Activated T-cell treated with anti-CD3 and anti-CD28 coated beads for 24 hours (primary cell): ENCODE measurements around the gene NPPB.
A peak's percentile ranks its signal among the peaks of the same experiment; 100 is the strongest.
"Not testable (repeated sequence)": the region's sequence is repeated elsewhere in the genome, so short reads cannot be mapped to it uniquely, and the experiment has no call there.

Source experiments
- DNase-seq: peaks from one replicate; pipeline ENCODE4 v3.0.0-alpha.2; 2020; ENCODE audit warnings: low read depth

NPPB gene

DNA sequence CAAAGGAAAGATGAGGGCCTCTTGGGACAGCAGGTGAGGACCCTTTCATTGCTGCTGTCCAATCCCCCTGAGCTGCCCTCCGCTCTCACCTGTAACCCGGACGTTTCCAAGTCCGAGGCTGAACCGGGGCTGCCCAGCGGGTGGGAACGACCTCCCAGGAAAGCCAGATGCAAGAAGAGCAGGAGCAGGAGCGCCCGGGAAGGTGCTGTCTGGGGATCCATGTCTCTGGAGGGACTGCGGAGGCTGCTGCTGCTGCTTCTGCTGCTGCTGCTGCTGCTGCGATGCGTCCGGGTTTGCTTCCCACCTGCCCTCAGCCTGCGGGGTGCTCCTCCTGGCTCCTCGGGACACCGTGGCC is at the start of gene NPPB:
Gene NPPB (minus strand): TSS at position 333 of the 355 bp plus-strand sequence. CDS start 112 bp downstream, at position 221.
- DNase-seq: no peak

DNA sequence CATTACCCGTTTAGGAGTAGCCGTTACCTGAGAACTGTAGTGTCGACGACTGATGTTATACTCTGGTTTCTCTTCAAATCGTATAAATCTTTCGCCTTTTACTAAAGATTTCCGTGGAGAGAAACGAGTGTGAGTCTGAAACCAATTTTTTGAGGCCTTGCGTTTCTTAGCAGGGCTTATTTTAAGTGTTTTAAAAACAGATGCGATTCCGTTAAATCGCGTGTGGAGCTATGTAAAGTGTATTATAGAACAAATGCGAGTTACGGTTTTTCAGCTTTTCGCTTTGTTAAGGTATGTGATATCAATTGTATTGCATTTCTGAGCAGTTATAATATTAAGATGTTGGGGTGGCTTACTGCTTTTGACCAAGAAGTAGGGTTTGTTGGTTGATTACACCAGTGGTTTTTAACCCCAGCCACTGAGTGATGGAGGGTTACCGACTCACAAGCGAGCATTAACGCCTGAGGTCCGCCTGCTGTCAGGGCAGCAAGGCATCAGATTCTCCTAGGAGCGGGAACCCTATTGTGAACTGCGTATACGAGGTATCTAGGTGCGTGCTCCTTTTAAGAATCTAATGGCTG is 49.4 kb upstream of the NPPB start:
- DNase-seq: peak; percentile 73

DNA sequence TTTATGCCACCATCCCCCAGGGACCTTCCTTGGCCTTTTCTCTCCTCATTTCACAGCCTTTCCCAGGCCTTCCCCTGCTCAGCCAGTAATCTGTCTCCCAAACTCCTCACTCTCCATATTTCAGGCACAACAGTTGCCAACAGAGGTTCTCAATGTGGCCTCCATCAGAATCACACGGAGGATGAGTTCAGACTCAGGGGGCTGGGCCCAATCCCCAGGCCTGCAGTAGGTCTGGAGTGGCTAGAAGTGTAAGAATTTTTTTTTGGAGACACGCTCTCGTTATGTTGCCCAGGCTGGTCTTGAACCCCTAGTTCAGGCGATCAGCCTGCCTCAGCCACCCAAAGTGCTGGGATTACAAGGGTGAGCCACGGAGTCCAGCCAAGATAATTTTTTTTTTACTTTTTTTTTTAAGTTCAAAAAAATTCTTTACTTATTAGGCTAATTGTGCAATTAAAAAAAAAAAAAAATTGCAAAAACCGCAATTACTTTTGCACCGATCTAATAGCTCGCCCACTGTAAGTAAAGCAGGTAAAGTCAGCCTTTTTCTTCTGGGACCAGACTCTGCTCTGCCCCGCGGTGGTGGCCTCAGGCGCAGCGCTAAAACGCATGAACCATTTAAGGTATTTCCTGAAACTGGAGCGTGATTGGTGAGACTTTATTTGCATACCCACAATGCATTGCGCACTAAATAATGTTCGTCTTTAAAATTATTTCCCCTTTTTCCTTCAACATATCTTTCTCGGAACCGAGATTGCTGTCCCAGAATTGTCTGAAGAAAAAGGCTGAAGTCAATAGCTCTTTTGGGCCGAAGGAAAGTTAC is 48.7 kb upstream of the NPPB start:
- peak; percentile 76 for DNase-seq

DNA sequence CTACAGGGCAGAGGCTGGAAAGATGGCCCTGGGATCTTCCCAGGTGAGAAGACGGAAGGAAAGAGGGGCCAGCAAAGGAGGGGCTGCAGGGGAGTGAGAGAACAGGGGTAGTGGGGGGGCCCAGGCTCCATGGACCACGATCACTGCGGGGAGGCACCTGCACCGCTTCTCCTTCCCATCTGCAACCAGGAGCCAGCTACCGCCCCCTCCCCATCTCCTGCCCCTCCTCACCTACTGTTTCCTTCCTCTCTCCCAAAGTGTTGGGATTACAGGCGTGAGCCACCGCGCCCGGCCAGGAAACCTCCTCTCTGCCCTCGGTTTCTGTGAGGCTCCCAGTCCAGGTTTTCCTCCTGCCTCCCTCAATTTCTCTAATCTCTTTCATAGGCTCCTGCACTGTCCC is 48.1 kb upstream of the NPPB start:
- no peak for DNase-seq

DNA sequence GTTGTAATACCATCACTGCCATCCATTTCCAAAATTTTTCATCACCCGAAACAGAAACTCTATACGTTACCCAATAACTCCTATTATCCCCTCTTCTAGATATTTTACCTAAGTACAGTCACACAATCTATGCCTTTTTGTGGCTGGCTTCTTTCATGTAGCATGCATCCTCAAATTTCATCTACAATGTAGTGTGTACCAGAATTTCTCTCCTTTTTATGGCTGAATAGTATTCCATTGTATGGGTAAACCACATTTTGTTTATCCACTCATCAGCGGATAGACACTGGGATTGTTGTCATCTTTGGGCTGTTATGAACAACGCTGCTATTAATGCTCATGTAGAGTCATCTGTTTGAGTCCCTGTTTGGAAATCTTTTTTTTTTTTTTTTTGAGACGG is 46.2 kb upstream of the NPPB start:
- no peak for DNase-seq

DNA sequence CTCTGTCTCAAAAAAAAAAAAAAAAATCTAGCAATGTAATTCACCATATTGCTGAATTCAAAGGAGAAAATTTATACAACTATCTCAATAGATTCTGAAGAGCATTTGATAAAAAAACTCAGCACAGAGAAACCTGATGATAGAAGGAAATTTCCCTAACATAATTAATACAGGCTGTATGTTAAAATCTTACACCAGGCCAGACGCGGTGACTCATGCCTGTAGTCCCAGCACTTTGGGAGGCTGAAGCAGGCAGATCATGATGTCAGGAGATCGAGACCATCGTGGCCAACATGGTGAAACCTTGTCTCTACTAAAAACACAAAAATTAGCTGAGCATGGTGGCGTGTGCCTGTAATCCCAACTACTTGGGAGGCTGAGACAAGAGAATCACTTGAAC is 45.4 kb upstream of the NPPB start:
- not testable (repeated sequence) for DNase-seq

DNA sequence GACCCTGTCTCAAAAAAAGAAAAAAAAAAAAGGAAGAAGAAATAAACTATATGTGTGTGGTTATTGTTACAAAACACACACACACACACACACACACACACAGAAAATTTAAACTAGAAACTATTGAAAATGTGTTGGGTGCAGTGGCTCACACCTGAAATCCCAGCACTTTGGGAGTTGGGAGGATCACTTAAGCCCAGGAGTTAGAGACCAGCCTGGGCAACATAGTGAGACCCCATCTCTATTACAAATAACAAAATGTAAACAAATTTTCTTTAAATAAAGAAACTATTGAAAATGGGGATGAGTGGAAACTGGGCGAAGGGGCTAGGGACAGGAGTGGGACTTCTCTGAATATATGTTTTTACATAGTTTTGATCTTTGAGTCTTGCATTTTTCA is 44.5 kb upstream of the NPPB start:
- DNase-seq: no peak

DNA sequence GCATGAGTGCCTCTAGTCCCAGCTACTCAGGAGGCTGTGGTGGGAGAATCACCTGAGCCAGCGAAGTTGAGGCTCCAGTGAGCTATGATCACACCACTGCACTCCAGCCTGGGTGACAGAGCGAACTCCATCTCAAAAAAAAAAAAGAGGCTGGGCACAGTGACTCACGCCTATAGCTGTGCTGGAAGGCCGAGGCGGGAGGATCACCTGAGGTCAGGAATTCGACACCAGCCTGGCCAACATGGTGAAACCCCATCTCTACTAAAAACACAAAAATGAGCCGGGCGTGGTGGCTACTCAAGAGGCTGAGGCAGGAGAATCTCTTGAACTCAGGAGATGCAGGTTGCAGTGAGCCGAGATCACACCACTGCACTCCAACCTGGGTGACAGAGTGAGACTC is 42.7 kb upstream of the NPPB start:
- DNase-seq: not testable (repeated sequence)

DNA sequence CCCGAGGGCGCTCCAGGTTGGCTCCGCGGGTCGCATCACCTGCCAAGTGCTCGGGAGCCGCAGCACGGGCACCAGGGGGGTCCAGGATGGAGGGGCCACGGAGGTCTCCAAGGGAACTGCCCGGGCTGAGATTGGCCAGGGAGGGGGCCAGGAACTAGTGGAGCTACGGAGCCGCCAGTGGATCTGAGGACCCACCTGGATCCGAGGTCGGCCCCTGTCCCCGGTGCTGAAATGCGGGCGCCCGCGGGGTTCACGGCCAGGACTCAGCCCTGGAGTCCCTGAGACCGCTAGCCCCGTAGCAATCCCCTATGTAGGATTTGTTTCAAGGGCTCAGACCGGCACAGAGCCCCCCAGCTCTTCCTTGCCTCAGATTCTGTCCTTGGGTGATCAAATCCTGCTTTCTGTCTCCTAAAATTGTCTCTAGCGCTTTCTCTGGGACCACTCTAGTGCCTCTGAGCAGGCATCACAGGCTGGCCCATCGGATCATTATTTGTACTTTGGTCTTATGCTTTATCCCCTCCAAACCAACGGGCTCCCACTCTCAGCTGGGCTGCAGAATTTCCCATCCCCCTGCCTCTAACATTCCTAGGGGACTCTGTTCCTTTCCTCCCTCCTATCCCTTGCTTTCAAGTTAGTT is 40.2 kb upstream of the NPPB start:
- DNase-seq: no peak

- DNase-seq: no peak
Observed at GRCh38 chr1:11898086-11898785, 39.5 kb upstream of the NPPB start.

DNA sequence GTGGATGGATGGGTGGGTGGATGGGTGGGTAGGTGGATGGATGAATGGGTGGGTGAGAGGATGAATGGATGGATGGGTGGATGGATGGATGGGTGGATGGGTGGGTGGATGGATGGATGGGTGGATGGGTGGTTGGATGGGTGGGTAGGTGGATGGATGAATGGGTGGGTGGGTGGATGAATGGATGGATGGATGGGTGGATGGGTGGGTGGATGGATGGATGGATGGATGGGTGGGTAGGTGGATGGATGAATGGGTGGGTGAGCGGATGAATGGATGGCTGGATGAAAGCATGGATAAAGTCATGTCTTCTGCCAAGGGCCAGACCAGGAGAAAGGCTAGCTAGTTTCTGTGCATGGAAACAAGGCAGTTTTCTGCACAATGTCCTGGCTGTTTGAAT is 35.8 kb upstream of the NPPB start:
- DNase-seq: not testable (repeated sequence)

DNA sequence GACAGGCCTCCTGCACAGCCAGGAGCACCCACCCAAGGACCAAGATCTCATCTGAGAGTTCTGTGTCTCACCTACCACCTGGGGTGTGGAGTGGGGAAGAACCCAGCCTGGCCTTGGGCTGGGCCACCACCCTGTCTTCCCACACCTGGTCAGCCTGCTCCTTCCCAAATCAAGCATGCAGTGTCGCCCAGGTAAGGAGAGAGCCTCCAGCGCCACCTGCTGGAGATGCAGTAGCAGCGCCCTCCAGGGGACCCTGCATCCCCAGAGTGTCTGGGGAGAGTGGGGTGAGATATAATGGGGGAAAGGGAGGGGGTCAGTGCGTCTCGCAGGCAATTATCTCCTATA is 35.1 kb upstream of the NPPB start:
- peak; percentile 63 for DNase-seq

- DNase-seq: no peak
Observed at GRCh38 chr1:11891433-11892186, 32.9 kb upstream of the NPPB start.

- no peak for DNase-seq
Observed at GRCh38 chr1:11888877-11889208, 30.1 kb upstream of the NPPB start.

DNA sequence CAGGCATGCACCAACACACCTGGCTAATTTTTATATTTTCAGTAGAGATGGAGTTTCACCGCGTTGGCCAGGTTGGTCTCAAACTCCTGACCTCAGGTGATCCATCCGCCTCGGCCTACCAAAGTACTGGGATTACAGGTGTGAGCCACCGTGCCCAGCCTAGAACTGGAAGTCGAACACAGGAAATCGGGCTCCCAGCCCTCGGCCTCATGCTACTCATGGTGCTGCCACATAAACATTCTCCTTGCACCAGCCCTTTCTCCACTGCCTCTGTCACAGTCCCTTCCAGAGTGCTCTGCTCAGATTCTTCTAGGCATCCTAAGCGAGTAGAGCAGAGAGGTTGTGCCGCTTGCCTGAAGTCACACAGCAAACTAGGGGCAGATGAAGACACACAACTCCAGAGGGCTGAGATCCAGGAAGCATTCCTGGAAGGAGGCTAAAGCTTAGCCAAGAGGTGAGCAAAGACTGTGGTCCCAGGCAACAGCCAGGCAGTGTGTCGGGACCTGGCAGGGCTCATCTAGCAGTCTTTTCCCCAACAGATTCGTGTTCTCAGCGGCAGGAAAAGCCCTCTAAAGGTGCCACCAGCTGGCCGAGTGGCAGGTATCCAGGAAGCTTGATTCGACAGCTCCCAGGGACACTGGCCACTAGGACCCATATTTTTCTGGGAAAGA is 29.6 kb upstream of the NPPB start:
- DNase-seq: no peak

- no peak for DNase-seq
Observed at GRCh38 chr1:11887666-11888007, 28.9 kb upstream of the NPPB start.

GRCh38 chr1:11886986-11887665 is 28.4 kb upstream of the NPPB start:
- no peak for DNase-seq

DNA sequence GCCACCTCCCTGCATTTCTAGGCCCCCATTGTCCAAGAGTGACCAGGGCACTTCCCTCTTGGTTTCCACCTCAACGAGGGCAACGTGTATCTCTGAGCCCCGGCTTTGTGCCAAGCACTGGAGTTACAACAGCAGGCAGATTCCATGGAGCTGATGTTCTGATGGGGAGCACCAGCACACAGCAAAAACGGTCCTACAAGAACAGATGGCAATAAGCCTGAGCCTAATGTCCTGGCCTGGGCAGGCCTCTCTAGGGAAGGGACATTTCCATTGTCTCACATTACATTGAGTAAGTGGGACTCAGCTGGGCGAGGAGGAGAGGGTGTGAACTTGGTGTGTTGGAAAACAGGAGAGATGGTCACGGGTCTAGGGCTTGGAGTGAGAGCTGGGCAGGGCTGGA is 27.2 kb upstream of the NPPB start:
- no peak for DNase-seq

- DNase-seq: no peak
Observed at GRCh38 chr1:11882814-11883538, 24.2 kb upstream of the NPPB start.

DNA sequence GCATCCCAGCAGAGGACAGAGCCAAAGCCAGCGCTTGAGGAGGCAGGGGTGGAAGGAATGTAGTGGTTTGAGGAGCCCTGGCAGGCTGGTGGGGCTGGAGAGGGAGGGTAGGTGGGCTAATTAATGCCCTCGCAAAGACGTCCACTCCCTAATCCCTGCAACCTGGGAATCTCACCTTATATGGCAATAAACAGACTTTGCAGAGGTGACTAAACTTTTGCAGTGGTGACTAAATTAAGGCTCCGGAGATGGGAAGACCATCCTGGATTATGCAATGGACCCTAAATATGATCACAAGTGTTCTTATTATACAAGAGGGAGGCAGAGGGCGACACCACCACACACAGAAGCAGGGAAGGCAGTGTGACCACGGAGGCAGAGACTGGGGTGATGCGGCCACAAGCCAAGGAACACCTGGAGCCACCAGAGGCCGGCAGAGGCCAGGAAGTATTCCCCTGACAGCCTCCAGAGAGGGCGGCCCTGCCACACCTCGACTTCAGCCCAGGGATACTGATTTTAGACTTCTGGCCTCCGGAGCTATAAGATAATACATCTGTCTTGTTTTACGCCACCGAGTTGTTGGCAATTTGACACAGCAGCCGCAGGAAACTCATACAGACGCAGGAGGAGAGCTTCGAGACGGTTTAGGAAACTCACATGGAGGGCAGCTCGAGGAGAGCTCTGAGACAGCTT is 23.1 kb upstream of the NPPB start:
- no peak for DNase-seq
